Astrocyte of the spinal cord (primary cell): ENCODE measurements around the gene SCIN.
"Not testable (repeated sequence)": the region's sequence is repeated elsewhere in the genome, so short reads cannot be mapped to it uniquely, and the experiment has no call there.

ENCODE experiments used
- DNase-seq: peaks from one replicate; pipeline ENCODE4 v3.0.0; 2011; ENCODE audit warnings: low read depth, low spot score
- H3K4me3 ChIP-seq: 2 replicates; pipeline ENCODE4 v1.5.1; 2011; ENCODE audit warnings: low read depth, mild to moderate bottlenecking, low read length, moderate library complexity
- CTCF ChIP-seq: IDR thresholded peaks from 2 replicates; pipeline ENCODE4 v1.5.1; 2012; ENCODE audit warnings: low read depth, mild to moderate bottlenecking, low read length, inconsistent platforms
- in situ Hi-C: cut with HindIII; loops from 2 replicates; pipeline ENCODE4 v1.10.0; 2017; ENCODE audit warnings: low sequenced_read_pairs

SCIN gene

GRCh38 chr7:12684733-12685132 lies 114.2 kb downstream of the SCIN start:
- H3K4me3 ChIP-seq = no peak overlapping the region
- in situ Hi-C loops = no loop called here
- no peak for TF ChIP-seq CTCF
- DNase-seq = no peak

- DNase-seq = peak; percentile 57
These were observed 115.0 kb downstream of the SCIN start for GRCh38 chr7:12685550-12685949.

DNA sequence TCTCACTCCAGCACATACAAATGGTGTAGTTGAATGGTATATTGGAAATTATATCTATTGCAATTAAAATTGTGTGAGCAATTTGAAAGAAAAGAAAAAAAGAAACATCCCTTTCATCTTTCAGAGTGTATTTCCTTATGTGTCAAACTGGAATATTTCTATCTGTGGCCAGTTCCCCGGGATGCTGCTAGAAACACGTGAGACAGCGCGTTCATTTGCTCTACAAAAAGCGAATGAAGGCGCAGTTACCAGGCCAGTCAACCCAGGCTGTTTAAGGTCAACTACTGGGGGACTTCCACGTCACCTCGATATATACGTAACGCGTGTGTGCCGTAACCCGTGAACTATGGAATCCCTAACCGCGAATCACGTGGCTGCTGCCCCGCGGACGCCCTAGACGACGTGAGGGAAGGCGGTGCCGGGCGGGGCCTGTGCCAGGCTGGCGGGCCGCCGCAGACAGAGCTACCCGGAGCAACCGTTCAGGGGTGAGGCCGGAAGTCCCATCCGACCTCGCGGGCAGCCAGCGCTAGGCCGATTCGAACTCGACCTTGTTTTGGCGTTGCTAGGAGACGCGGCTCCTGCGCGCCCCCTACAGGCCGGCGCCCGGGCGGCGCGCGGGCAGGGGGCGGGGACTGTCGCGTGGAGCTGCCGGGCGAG lies 115.8 kb downstream of the SCIN start:
- TF ChIP-seq CTCF = peak; percentile 75
- peak overlapping the region; percentile 92 for H3K4me3 ChIP-seq
- DNase-seq = peak; percentile 86
- in situ Hi-C loops = no loop called here

More at GRCh38 chr7:12685550-12685949, 115.0 kb downstream of the SCIN start:
- peak; percentile 63 for TF ChIP-seq CTCF
- H3K4me3 ChIP-seq = no peak overlapping the region
- in situ Hi-C loops = no loop called here

- TF ChIP-seq CTCF = peak; percentile 40
- in situ Hi-C loops = no loop called here
- peak; percentile 99 for DNase-seq
- H3K4me3 ChIP-seq = peak within 1 kb of the TSS; percentile 92
These were observed 116.6 kb downstream of the SCIN start, which contains the start of gene ARL4A for GRCh38 chr7:12686891-12687717. Gene ARL4A, plus strand, starts transcription at chr7:12687633. Its CDS starts 622 bp downstream, at chr7:12688255.

GRCh38 chr7:12687718-12688171 lies 117.2 kb downstream of the SCIN start:
- no peak for TF ChIP-seq CTCF
- in situ Hi-C loops = no loop called here
- DNase-seq = no peak
- H3K4me3 ChIP-seq = peak overlapping the region; percentile 92

DNA sequence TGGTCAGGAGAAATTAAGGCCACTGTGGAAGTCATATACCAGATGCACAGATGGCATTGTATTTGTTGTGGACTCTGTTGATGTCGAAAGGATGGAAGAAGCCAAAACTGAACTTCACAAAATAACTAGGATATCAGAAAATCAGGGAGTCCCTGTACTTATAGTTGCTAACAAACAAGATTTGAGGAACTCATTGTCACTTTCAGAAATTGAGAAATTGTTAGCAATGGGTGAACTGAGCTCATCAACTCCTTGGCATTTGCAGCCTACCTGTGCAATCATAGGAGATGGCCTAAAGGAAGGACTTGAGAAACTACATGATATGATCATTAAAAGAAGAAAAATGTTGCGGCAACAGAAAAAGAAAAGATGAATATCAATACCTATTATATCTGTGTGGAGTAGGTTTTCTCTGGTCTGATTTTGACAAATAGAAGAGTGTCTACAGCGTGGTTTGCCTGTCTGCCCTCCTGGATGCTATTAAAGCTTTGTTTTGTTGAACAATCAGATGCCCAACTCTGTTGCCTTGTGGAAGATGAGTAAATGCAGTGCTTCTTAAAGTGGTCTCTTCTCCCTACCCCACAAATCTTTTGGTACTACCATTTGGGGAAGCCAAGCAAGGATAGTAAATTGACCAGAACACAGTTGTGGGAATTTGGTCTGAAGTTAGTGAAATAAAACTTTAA lies 118.1 kb downstream of the SCIN start:
- in situ Hi-C loops, DNase-seq: not testable (repeated sequence)
- H3K4me3 ChIP-seq = peak overlapping the region; percentile 38

- in situ Hi-C loops = no loop called here
- TF ChIP-seq CTCF = no peak
- DNase-seq = no peak
- peak overlapping the region; percentile 38 for H3K4me3 ChIP-seq
These were observed 118.9 kb downstream of the SCIN start for GRCh38 chr7:12689451-12689850.
